Measurements from ENCODE around the gene CDH22. TPM values are rescaled to one million over a fixed set of nuclear protein-coding genes. Genes with fewer than 3 reads are reported as not detected.

CDH22 gene
- total and polyA plus RNA-seq, 2 donors from 2014 or later: 0.19 to 1.6 TPM

- DNase-seq (peak in 1 of 5 donors; percentile 8), FAIRE-seq (no peak)
- Histone ChIP-seq H3K27ac (ENCODE audit: low read depth in 2 of 2, low read length in 2 of 2) (no peak overlapping the region), H3K4me3 (ENCODE audit: low read length in 3 of 3) (no peak overlapping the region), H3K4me1 (ENCODE audit: control insufficient read depth in 2 of 3, insufficient read depth in 2 of 3, low read depth in 1 of 3, low read length in 3 of 3) (peaks cover 0 to 10% (median 9%) of the 10 kb centered on the region in 3 donors), H3K9ac (ENCODE audit: low read length in 3 of 3) (no peak overlapping the region), H3K27me3 (ENCODE audit: control insufficient read depth, insufficient read depth, low read length) (peaks cover 16% of the 10 kb centered on the region), H3K36me3 (ENCODE audit: control insufficient read depth in 2 of 3, insufficient read depth in 3 of 3, low read length in 3 of 3) (no peaks in the 10 kb centered on the region), H3K9me3 (ENCODE audit: control insufficient read depth in 2 of 3, insufficient read depth in 1 of 3, low read length in 3 of 3) (peaks cover 0 to 2% (median 0%) of the 10 kb centered on the region in 3 donors)
- TF ChIP-seq, protein P1, sequence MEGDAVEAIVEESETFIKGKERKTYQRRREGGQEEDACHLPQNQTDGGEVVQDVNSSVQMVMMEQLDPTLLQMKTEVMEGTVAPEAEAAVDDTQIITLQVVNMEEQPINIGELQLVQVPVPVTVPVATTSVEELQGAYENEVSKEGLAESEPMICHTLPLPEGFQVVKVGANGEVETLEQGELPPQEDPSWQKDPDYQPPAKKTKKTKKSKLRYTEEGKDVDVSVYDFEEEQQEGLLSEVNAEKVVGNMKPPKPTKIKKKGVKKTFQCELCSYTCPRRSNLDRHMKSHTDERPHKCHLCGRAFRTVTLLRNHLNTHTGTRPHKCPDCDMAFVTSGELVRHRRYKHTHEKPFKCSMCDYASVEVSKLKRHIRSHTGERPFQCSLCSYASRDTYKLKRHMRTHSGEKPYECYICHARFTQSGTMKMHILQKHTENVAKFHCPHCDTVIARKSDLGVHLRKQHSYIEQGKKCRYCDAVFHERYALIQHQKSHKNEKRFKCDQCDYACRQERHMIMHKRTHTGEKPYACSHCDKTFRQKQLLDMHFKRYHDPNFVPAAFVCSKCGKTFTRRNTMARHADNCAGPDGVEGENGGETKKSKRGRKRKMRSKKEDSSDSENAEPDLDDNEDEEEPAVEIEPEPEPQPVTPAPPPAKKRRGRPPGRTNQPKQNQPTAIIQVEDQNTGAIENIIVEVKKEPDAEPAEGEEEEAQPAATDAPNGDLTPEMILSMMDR (IDR thresholded peaks at IDR 0.05; ENCODE audit: borderline replicate concordance, extremely low read depth, insufficient read depth): no peak
- intact Hi-C loops (cut with DNase I): no loop called here
Measured at GRCh38 chr20:46344488-46345162, 36.3 kb upstream of the CDH22 start.

DNA sequence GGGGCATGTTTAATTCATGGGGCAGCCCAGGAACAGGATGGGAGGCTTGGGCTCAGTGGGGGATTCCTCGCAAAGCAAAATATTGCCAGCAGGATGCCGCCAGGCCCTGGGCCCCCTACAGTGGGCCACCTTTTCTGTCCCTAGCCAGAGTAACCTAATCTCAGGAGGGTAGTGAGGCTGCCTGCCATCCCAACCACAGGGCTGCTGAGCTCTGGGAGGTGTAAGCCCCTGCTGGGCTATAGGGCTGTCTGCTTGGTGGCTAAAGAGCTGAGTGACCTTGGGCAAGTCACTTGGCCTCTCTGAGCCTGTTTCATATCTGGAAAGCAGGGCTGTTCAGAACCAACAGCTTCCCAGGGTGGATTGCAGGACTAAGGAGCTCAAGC is 35.7 kb upstream of the CDH22 start:
- Histone ChIP-seq H3K27ac (ENCODE audit: low read depth in 2 of 2, low read length in 2 of 2) (no peak overlapping the region), H3K9ac (ENCODE audit: low read length in 3 of 3) (no peak overlapping the region), H3K36me3 (ENCODE audit: control insufficient read depth in 2 of 3, insufficient read depth in 3 of 3, low read length in 3 of 3) (no peaks in the 10 kb centered on the region), H3K9me3 (ENCODE audit: control insufficient read depth in 2 of 3, insufficient read depth in 1 of 3, low read length in 3 of 3) (peaks cover 0 to 2% (median 0%) of the 10 kb centered on the region in 3 donors), H3K27me3 (ENCODE audit: control insufficient read depth, insufficient read depth, low read length) (peaks cover 16% of the 10 kb centered on the region), H3K4me1 (ENCODE audit: control insufficient read depth in 2 of 3, insufficient read depth in 2 of 3, low read depth in 1 of 3, low read length in 3 of 3) (peaks cover 0 to 8% (median 3%) of the 10 kb centered on the region in 3 donors), H3K4me3 (ENCODE audit: low read length in 3 of 3) (no peak overlapping the region)
- FAIRE-seq: no peak
- intact Hi-C loops (cut with DNase I): no loop called here
- TF ChIP-seq, protein P1 (IDR thresholded peaks at IDR 0.05; ENCODE audit: borderline replicate concordance, extremely low read depth, insufficient read depth): no peak
- DNase-seq: no peak

GRCh38 chr20:46343348-46343974 is 35.2 kb upstream of the CDH22 start:
- intact Hi-C loops (cut with DNase I): no loop called here
- H3K9me3 ChIP-seq (ENCODE audit: control insufficient read depth in 2 of 3, insufficient read depth in 1 of 3, low read length in 3 of 3): peaks cover 0 to 2% (median 0%) of the 10 kb centered on the region in 3 donors
- DNase-seq (peak in 3 of 5 donors; percentile 48 to 56 (median 56)), FAIRE-seq (no peak)
- no peak overlapping the region for H3K9ac ChIP-seq (ENCODE audit: low read length in 3 of 3)
- H3K4me3 ChIP-seq (ENCODE audit: low read length in 3 of 3): no peak overlapping the region
- no peaks in the 10 kb centered on the region for H3K36me3 ChIP-seq (ENCODE audit: control insufficient read depth in 2 of 3, insufficient read depth in 3 of 3, low read length in 3 of 3)
- no peak overlapping the region for H3K27ac ChIP-seq (ENCODE audit: low read depth in 2 of 2, low read length in 2 of 2)
- peaks cover 0 to 8% (median 0%) of the 10 kb centered on the region in 3 donors for H3K4me1 ChIP-seq (ENCODE audit: control insufficient read depth in 2 of 3, insufficient read depth in 2 of 3, low read depth in 1 of 3, low read length in 3 of 3)
- TF ChIP-seq, protein P1 (IDR thresholded peaks at IDR 0.05; ENCODE audit: borderline replicate concordance, extremely low read depth, insufficient read depth): no peak
- H3K27me3 ChIP-seq (ENCODE audit: control insufficient read depth, insufficient read depth, low read length): peaks cover 16% of the 10 kb centered on the region
